ENCODE data around the gene GHR. TPM values are rescaled to one million over a fixed set of nuclear protein-coding genes. Genes with fewer than 3 reads are reported as not detected.

Gene GHR
- total RNA-seq, 1 donor = 4.3 TPM

DNA sequence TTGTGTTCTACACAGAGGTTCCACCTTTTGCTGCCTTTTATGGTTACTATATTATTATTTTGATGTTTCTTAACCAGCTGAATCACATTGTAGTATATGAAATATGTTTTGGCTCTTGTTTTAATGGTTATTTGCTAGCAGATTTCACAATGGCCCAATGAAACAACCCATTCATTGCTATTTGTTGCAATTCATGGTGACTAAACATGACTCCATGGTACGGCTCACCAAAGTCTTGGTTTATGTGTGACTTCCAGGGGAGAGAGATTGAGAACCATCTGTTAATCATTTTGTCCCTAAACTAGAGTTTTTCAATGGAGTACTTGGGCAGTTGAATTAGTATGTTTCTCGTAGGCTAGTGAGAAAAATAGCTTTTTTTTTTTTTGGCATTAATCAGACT lies 108.4 kb downstream of the GHR start:
- no peak for DNase-seq (ENCODE audit: low read depth)
- TF ChIP-seq, protein P1, sequence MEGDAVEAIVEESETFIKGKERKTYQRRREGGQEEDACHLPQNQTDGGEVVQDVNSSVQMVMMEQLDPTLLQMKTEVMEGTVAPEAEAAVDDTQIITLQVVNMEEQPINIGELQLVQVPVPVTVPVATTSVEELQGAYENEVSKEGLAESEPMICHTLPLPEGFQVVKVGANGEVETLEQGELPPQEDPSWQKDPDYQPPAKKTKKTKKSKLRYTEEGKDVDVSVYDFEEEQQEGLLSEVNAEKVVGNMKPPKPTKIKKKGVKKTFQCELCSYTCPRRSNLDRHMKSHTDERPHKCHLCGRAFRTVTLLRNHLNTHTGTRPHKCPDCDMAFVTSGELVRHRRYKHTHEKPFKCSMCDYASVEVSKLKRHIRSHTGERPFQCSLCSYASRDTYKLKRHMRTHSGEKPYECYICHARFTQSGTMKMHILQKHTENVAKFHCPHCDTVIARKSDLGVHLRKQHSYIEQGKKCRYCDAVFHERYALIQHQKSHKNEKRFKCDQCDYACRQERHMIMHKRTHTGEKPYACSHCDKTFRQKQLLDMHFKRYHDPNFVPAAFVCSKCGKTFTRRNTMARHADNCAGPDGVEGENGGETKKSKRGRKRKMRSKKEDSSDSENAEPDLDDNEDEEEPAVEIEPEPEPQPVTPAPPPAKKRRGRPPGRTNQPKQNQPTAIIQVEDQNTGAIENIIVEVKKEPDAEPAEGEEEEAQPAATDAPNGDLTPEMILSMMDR (IDR thresholded peaks at IDR 0.05; ENCODE audit: insufficient read depth, low read length) = no peak
- H3K4me3 ChIP-seq (ENCODE audit: low read depth, low read length) = no peak overlapping the region

DNA sequence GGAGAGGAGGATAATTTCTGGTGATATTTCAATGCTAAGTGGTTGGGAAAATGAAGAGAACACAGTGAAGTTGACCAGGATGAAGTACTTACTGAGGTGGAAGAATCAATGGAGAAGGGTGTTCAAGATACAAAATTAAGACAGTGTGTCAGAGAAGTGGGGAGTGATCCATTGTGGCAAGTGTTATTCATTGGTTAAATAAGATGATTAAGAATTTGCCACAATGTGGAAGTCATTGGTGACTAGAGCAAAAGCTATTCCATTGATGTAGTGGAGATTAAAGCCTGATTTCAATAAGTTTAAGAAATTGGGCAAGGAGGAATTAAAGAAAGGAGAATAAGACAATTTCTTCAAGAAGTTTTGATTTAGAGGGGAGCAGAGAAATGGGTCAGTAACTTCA lies 118.9 kb downstream of the GHR start:
- DNase-seq (ENCODE audit: low read depth) = no peak
- TF ChIP-seq, protein P1 (IDR thresholded peaks at IDR 0.05; ENCODE audit: insufficient read depth, low read length) = no peak
- H3K4me3 ChIP-seq (ENCODE audit: low read depth, low read length) = no peak overlapping the region

DNA sequence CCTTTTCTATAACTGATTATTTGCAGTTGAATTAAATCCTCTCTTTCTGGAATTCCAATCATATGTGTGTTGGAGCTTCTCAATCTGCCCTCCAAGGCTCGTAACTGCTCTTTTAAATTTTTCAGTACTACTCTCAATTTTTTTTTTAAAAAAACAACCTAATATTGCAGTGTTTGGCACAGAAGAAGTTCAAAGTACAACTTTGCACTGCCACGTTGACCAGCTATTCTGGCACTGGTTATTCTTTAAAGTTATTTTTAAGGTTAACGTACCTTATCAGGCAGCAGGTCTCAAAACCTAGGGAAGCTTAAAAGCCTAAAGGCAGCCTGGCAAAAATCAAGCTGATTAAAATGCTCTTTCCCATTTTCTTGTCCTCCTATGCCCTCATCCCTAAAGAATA lies 120.5 kb downstream of the GHR start:
- no peak for DNase-seq (ENCODE audit: low read depth)
- TF ChIP-seq, protein P1 (IDR thresholded peaks at IDR 0.05; ENCODE audit: insufficient read depth, low read length) = no peak
- no peak overlapping the region for H3K4me3 ChIP-seq (ENCODE audit: low read depth, low read length)

DNA sequence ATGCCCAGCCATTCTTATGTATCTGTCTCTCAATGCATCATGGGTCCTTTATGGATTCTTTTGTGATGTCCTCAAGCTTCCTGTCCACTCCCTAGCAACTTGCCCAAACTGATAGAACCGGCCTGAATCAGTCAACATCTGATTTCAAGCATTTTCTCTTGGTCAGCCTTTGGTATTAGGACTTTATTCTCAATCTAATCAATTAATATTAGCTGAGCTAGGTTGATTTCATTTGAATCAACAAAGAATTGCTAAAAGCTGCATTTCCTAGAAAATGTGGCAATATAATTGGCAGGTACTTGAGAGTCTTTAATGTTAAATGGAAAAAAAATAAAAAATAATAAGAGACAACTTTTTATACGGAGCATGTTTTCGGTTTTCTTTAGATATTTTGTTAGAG lies 121.8 kb downstream of the GHR start:
- no peak for DNase-seq (ENCODE audit: low read depth)
- TF ChIP-seq, protein P1 (IDR thresholded peaks at IDR 0.05; ENCODE audit: insufficient read depth, low read length) = no peak
- H3K4me3 ChIP-seq (ENCODE audit: low read depth, low read length) = no peak overlapping the region

DNA sequence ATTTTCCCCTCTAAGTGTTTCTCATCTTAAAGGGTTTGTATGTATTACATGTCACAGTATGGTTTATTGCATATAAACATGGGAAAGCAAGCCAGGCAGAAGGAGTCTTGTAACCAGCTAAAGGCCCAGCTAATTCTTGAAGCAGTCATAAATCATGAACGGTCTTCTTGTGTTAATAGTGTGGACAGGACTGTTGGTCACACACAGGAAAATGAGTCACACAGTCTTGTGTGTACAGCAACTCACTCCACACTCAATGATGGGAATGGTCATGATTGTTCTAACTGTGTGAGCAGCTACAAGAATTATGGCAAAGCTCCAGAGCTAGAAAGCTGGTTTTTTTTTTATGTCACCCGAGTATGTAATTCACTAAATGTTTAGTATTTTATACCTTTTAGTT lies 123.9 kb downstream of the GHR start:
- TF ChIP-seq, protein P1 (IDR thresholded peaks at IDR 0.05; ENCODE audit: insufficient read depth, low read length) = no peak

DNA sequence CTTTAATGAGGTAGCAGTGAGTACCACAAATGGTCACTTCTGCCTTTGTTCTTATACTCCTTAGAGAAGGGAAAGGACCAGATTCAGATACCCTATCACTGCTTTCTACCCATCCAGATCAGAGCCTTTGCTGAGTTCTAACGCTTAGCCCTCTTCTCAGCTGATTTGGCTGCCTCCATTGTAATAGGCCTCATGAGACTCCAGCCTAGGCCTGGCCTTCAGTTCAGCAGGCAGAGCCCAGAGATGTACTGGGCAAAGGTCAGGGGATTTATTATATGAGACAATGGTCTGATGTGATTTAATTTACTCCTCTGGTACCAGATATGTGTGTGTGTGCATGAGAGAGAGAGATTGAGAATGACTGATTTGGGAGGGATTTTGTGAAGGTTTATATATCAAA lies 124.7 kb downstream of the GHR start:
- no peak for DNase-seq (ENCODE audit: low read depth)
- no peak overlapping the region for H3K4me3 ChIP-seq (ENCODE audit: low read depth, low read length)
- TF ChIP-seq, protein P1 (IDR thresholded peaks at IDR 0.05; ENCODE audit: insufficient read depth, low read length) = no peak

More for the DNA sequence above, 123.9 kb downstream of the GHR start:
- no peak overlapping the region for H3K4me3 ChIP-seq (ENCODE audit: low read depth, low read length)
- DNase-seq (ENCODE audit: low read depth) = peak; percentile 62

DNA sequence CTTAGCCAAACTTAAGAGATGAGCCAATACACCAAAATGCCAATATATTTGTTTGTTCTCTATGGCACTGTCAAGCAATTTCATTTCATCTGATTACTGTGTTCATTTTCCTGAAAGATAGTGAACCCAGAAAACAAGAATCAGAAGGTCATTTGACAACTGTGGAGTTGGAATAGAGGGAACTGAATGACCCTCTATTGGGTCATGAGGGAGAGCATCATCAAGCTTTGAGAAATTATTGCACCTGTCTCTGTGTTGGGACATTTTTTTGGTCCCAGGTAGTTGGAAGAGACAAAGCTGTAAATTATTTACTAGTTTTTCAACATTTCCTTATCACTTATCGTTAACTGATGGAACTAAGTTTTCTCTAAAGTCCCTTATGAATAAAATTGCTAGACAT lies 129.4 kb downstream of the GHR start:
- TF ChIP-seq, protein P1 (IDR thresholded peaks at IDR 0.05; ENCODE audit: insufficient read depth, low read length) = no peak
- H3K4me3 ChIP-seq (ENCODE audit: low read depth, low read length) = no peak overlapping the region
- DNase-seq (ENCODE audit: low read depth) = no peak

Data from fibroblast of the aortic adventitia (primary cell).